ENCODE measurements around the gene ACTG1. TPM values are rescaled to one million over a fixed set of nuclear protein-coding genes. Genes with fewer than 3 reads are reported as not detected.

ACTG1 gene
- 2,263 TPM for polyA plus RNA-seq (2012; ENCODE audit: insufficient read depth, insufficient read length, low read depth)

- no peaks in the 10 kb centered on the region for H3K27me3 ChIP-seq
- no peaks in the 10 kb centered on the region for H3K4me1 ChIP-seq
- TF ChIP-seq CTCF (IDR thresholded peaks at IDR 0.05; ENCODE audit: low read depth, low read length), result no peak
- peak within 1 kb of the TSS; percentile 74 for H3K4me3 ChIP-seq (ENCODE audit: low read depth, low read length)
- peak; percentile 94 for DNase-seq
- peaks cover 39% of the 10 kb centered on the region for H3K36me3 ChIP-seq
- H3K9me3 ChIP-seq, result no peaks in the 10 kb centered on the region
Measured at GRCh38 chr17:81512562-81513371, at the start of gene ACTG1. TSS of gene ACTG1 (minus strand) at chr17:81512799. CDS start at chr17:81512354, 445 bp downstream.

DNA sequence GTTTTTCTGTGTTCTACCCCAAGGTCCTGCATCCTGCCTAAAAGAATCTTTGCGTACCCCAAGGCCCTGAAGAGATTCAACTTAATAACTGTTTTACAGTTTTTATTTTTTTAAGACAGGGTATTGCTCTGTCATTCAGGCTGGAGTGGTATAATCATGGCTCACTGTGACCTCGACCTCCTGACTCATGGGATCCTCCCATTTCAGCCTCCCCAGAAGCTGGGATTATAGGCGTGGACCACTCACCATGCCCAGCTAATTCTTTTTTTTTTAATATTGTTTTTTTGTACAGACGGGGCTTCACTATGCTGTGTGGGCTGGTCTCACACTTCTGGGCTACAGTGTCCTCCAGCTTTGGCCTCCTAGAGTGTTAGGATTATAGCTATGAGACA is 48.9 kb upstream of the ACTG1 start:
- H3K9me3 ChIP-seq, result no peaks in the 10 kb centered on the region
- no peaks in the 10 kb centered on the region; the same call in 1 of the 2 replicates for H3K4me1 ChIP-seq
- TF ChIP-seq CTCF (IDR thresholded peaks at IDR 0.05; ENCODE audit: low read depth, low read length), result no peak
- H3K4me3 ChIP-seq (ENCODE audit: low read depth, low read length), result no peak overlapping the region
- peaks cover 50% of the 10 kb centered on the region for H3K36me3 ChIP-seq
- no peak for DNase-seq
- no peaks in the 10 kb centered on the region for H3K27me3 ChIP-seq

DNA sequence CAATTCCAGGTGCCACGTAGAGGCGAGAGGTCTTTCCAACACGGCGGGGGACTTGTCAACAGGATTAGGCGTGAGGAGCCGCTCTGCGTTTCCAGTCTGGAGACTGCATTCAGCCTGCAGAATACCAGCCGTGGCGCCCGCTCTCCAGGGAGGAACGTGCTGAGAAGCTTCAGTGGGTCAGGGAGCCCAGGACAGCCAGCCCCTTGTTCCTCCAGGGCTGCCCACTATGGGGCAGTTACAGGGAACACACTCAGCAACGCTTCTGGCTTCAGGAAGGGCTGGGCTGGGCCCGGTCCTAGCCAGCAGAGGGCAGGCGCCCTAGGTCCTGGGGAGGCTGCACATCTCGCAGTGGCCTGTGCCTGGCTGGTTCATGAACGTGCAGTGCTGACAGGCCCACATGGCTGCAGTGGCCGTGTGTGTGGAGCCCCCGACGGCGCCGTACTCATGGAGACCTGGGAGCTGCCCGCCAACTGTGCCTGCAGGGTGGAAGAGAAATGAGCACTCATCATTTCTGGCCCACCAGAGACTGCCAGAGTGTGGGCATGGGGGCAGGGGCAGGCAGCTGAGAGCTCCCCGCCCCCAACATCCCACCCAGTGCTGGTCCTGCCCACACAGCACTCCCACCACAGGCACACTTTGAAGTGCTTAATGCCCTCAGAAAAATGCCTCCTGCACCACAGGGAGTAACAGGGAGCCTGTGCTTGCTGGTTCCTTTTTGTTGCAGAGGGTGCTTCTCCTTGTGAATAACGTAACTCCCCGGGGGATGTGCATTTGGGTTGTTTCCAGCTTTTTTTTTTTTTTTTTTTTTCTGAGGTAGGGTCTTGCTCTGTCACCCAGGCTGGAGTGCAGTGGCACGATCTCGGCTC is 46.6 kb upstream of the ACTG1 start:
- H3K9me3 ChIP-seq, result no peaks in the 10 kb centered on the region
- H3K4me3 ChIP-seq (ENCODE audit: low read depth, low read length), result no peak overlapping the region
- H3K27me3 ChIP-seq, result no peaks in the 10 kb centered on the region
- peak; percentile 62 for DNase-seq
- peak; percentile 51 for TF ChIP-seq CTCF (IDR thresholded peaks at IDR 0.05; ENCODE audit: low read depth, low read length)
- no peaks in the 10 kb centered on the region for H3K4me1 ChIP-seq
- peaks cover 32% of the 10 kb centered on the region for H3K36me3 ChIP-seq

DNA sequence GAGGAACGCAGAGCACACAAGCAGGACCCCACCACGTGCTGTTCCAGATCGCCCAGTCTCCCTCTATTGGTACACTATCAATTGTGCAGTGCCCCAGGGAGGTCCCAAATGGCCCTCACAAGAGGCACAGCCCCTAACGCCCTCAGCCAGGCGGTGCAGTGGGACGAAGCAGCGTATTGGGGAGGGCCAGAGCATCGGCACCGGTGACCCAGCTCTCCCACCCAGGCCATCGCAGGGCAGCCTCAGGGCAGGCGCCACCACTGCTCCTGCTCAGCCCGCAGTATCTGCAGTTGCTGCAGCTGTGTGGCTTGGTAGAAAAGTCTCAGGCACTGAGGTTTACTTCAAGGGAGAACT is 45.5 kb upstream of the ACTG1 start:
- no peaks in the 10 kb centered on the region for H3K27me3 ChIP-seq
- H3K4me1 ChIP-seq, result no peaks in the 10 kb centered on the region
- DNase-seq, result no peak
- no peak overlapping the region for H3K4me3 ChIP-seq (ENCODE audit: low read depth, low read length)
- TF ChIP-seq CTCF (IDR thresholded peaks at IDR 0.05; ENCODE audit: low read depth, low read length), result no peak
- no peaks in the 10 kb centered on the region for H3K9me3 ChIP-seq
- peaks cover 28% of the 10 kb centered on the region for H3K36me3 ChIP-seq

- peaks cover 26% of the 10 kb centered on the region for H3K36me3 ChIP-seq
- no peak overlapping the region for H3K4me3 ChIP-seq (ENCODE audit: low read depth, low read length)
- H3K4me1 ChIP-seq, result no peaks in the 10 kb centered on the region
- H3K27me3 ChIP-seq, result no peaks in the 10 kb centered on the region
- no peaks in the 10 kb centered on the region for H3K9me3 ChIP-seq
- TF ChIP-seq CTCF (IDR thresholded peaks at IDR 0.05; ENCODE audit: low read depth, low read length), result no peak
- DNase-seq, result no peak
Measured at GRCh38 chr17:81557276-81558114, 44.9 kb upstream of the ACTG1 start.

Data from BE2C (cell line).